Thyroid gland (tissue), 4 donors: ENCODE results near the gene CHRNA1.

Experiments
- POLR2A ChIP-seq, 2 donors: fragments of 450-650 bp; IDR thresholded peaks; one replicate each; pipeline ENCODE4 v1.6.1; 2017; ENCODE audit warnings: antibody characterized with exemption in 2 of 2, mild to moderate bottlenecking in 2 of 2, moderate library complexity in 1 of 2
- TF ChIP-seq, protein P1 (sequence below), 6 experiments: fragments of 200-600 bp in 3 of 6; fragments of 450-650 bp in 3 of 6; sonication (generic) in 3 of 6; IDR thresholded peaks; one replicate each; pipeline ENCODE4 v1.5.1; 2016 to 2019; ENCODE audit warnings: antibody characterized with exemption in 6 of 6, mild to moderate bottlenecking in 2 of 6, inconsistent platforms in 1 of 6, moderate library complexity in 1 of 6

GRCh38 chr2:174781298-174781697, 17.0 kb upstream of the CHRNA1 start:
- TF ChIP-seq, protein P1, sequence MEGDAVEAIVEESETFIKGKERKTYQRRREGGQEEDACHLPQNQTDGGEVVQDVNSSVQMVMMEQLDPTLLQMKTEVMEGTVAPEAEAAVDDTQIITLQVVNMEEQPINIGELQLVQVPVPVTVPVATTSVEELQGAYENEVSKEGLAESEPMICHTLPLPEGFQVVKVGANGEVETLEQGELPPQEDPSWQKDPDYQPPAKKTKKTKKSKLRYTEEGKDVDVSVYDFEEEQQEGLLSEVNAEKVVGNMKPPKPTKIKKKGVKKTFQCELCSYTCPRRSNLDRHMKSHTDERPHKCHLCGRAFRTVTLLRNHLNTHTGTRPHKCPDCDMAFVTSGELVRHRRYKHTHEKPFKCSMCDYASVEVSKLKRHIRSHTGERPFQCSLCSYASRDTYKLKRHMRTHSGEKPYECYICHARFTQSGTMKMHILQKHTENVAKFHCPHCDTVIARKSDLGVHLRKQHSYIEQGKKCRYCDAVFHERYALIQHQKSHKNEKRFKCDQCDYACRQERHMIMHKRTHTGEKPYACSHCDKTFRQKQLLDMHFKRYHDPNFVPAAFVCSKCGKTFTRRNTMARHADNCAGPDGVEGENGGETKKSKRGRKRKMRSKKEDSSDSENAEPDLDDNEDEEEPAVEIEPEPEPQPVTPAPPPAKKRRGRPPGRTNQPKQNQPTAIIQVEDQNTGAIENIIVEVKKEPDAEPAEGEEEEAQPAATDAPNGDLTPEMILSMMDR (IDR thresholded peaks at IDR 0.05), result no peak
- no peak for TF ChIP-seq POLR2A (IDR thresholded peaks at IDR 0.05)
